HCT116 (cell line): ENCODE results near the gene MXRA7. TPM values are rescaled to one million over a fixed set of nuclear protein-coding genes. Genes with fewer than 3 reads are reported as not detected.
"Not testable (repeated sequence)": the region's sequence is repeated elsewhere in the genome, so short reads cannot be mapped to it uniquely, and the experiment has no call there.

Experiments used
- ATAC-seq: fragments of 200-7000 bp; cut with Tn5 transposase; 2 replicates; pipeline ENCODE4 v1.9.1; 2020; ENCODE audit warnings: mild to moderate bottlenecking, moderate library complexity
- BruUV-seq: library from RNA; stranded (reverse); fragments of 400-500 nt; replicated peaks from 2 replicates; lab custom pipeline; 2021; lab: Mats Ljungman, UMichigan
- CTCF ChIA-PET: fragments of 300-600 bp; sonication (Branson Sonifier 250); formaldehyde crosslinking; loops from one replicate; lab custom pipeline; 2021; ENCODE audit warnings: antibody characterized with exemption; lab: Charles Lee
- POLR2A ChIA-PET: fragments of 300-600, 350-600 bp; sonication (Branson Sonifier 250); formaldehyde crosslinking; loops from one replicate; lab custom pipeline; 2021; ENCODE audit warnings: antibody characterized with exemption; lab: Charles Lee
- RAD21 ChIA-PET, 2 experiments: fragments of 300-600 bp; sonication (Branson Sonifier 250); formaldehyde crosslinking; loops; one replicate each; lab custom pipeline; 2023; ENCODE audit warnings: low total read pairs in 2 of 2; ENCODE audit not compliant: uncharacterized antibody in 2 of 2, unreplicated experiment in 2 of 2, low non-redundant PET in 1 of 2; lab: Charles Lee
- DNase-seq: peaks from one replicate; pipeline ENCODE4 v3.0.0-alpha.2; 2010; ENCODE audit warnings: low read depth, low spot score
- H2AFZ ChIP-seq: fragments of 200-600 bp; shearing (Covaris generic), sonication (generic); 2 replicates; pipeline ENCODE4 v1.6.1; 2017; ENCODE audit warnings: low read depth, mixed run types, mixed read lengths, antibody characterized with exemption, low read length; ENCODE audit not compliant: poor library complexity, severe bottlenecking
- H3K27ac ChIP-seq: 2 replicates; pipeline ENCODE4 v1.5.1; 2012; ENCODE audit warnings: low read depth, low read length
- H3K27me3 ChIP-seq: fragments of 200-600 bp; sonication (generic); 2 replicates; pipeline ENCODE4 v1.6.1; 2016; ENCODE audit warnings: mixed run types, low read length, mixed read lengths; ENCODE audit not compliant: insufficient read depth
- H3K36me3 ChIP-seq, 2 experiments: fragments of 200-500 bp in 1 of 2; fragments of 200-600 bp in 1 of 2; sonication (Bioruptor generic) in 1 of 2; sonication (generic) in 1 of 2; 2 replicates each; pipeline versions ENCODE4 v1.5.1 to v1.6.1; 2014 to 2016; ENCODE audit warnings: low read length in 2 of 2, inconsistent platforms in 1 of 2, mixed read lengths in 1 of 2, mixed run types in 1 of 2; ENCODE audit not compliant: insufficient read depth in 2 of 2, control insufficient read depth in 1 of 2
- H3K4me1 ChIP-seq, 2 experiments: fragments of 200-600 bp in 1 of 2; sonication (generic) in 1 of 2; 2 replicates each; pipeline versions ENCODE4 v1.5.1 to v1.6.1; 2012 to 2017; ENCODE audit warnings: low read length in 2 of 2, inconsistent platforms in 1 of 2, mild to moderate bottlenecking in 1 of 2, mixed read lengths in 1 of 2, mixed run types in 1 of 2, moderate library complexity in 1 of 2; ENCODE audit not compliant: insufficient read depth in 2 of 2, control insufficient read depth in 1 of 2
- H3K4me2 ChIP-seq: fragments of 200-600 bp; sonication (generic); 2 replicates; pipeline ENCODE4 v1.6.1; 2017; ENCODE audit warnings: mixed run types, low read length, mixed read lengths
- H3K4me3 ChIP-seq, 2 experiments: fragments of 200-600 bp in 1 of 2; sonication (generic) in 1 of 2; replicated peaks in 1 of 2; 2 replicates each; pipeline ENCODE4 v1.5.1; 2011 to 2016; ENCODE audit warnings: low read length in 2 of 2, control low read depth in 1 of 2, low read depth in 1 of 2, mild to moderate bottlenecking in 1 of 2, mixed read lengths in 1 of 2, mixed run types in 1 of 2
- H3K79me2 ChIP-seq: fragments of 200-600 bp; sonication (generic); 2 replicates; pipeline ENCODE4 v1.6.1; 2017; ENCODE audit warnings: mild to moderate bottlenecking, mixed run types, low read length, moderate library complexity, mixed read lengths; ENCODE audit not compliant: insufficient read depth
- H3K9ac ChIP-seq: fragments of 200-600 bp; sonication (generic); 2 replicates; pipeline ENCODE4 v1.6.1; 2016; ENCODE audit warnings: low read length, mixed read lengths
- H3K9me2 ChIP-seq: fragments of 200-600 bp; sonication (generic), shearing (Covaris generic); 2 replicates; pipeline ENCODE4 v1.6.1; 2017; ENCODE audit warnings: mixed run types, mild to moderate bottlenecking, moderate library complexity; ENCODE audit not compliant: insufficient read depth
- H3K9me3 ChIP-seq, 2 experiments: fragments of 200-500 bp in 1 of 2; fragments of 200-600 bp in 1 of 2; sonication (Bioruptor generic) in 1 of 2; sonication (generic) in 1 of 2; 2 replicates each; pipeline ENCODE4 v1.6.1; 2014 to 2017; ENCODE audit warnings: low read length in 2 of 2, mixed read lengths in 2 of 2, inconsistent platforms in 1 of 2, low read depth in 1 of 2, mild to moderate bottlenecking in 1 of 2, mixed run types in 1 of 2, moderate library complexity in 1 of 2; ENCODE audit not compliant: control insufficient read depth in 1 of 2, insufficient read depth in 1 of 2
- H4K20me1 ChIP-seq: fragments of 200-600 bp; sonication (generic), shearing (Covaris generic); 2 replicates; pipeline ENCODE4 v1.6.1; 2017; ENCODE audit warnings: mixed run types, mild to moderate bottlenecking, moderate library complexity; ENCODE audit not compliant: insufficient read depth
- ATF3 ChIP-seq: IDR thresholded peaks from 2 replicates; pipeline ENCODE4 v1.6.1; 2012
- CEBPB ChIP-seq: IDR thresholded peaks from 2 replicates; pipeline ENCODE4 v1.6.1; 2012; ENCODE audit warnings: low read depth
- CTCF ChIP-seq, 3 experiments: fragments of 200-600 bp in 1 of 3; sonication (generic) in 1 of 3; IDR thresholded peaks in 2 of 3; conservative IDR thresholded peaks in 1 of 3; 2 replicates each; pipeline ENCODE4 v1.5.1; 2012 to 2017; ENCODE audit warnings: low read depth in 2 of 3, low read length in 2 of 3, antibody characterized with exemption in 1 of 3, borderline replicate concordance in 1 of 3, control low read depth in 1 of 3, mild to moderate bottlenecking in 1 of 3, mixed read lengths in 1 of 3, mixed run types in 1 of 3, moderate library complexity in 1 of 3; ENCODE audit not compliant: insufficient read depth in 1 of 3
- ELF1 ChIP-seq: IDR thresholded peaks from 2 replicates; pipeline ENCODE4 v1.6.1; 2012; ENCODE audit warnings: low read depth, borderline replicate concordance
- EZH2 ChIP-seq: fragments of 200-600 bp; sonication (generic); IDR thresholded peaks from 2 replicates; pipeline ENCODE4 v1.6.1; 2017; ENCODE audit warnings: antibody characterized with exemption, mixed run types
- EZH2phosphoT487 ChIP-seq: fragments of 200-600 bp; IDR thresholded peaks from 2 replicates; pipeline ENCODE4 v1.6.1; 2018; ENCODE audit warnings: antibody characterized with exemption, borderline replicate concordance
- MAX ChIP-seq: IDR thresholded peaks from 2 replicates; pipeline ENCODE4 v1.6.1; 2012
- POLR2A ChIP-seq: IDR thresholded peaks from 2 replicates; pipeline ENCODE4 v1.7.0; 2011; ENCODE audit warnings: borderline replicate concordance; ENCODE audit not compliant: insufficient read depth, insufficient read length; ENCODE audit errors: extremely low read depth
- POLR2AphosphoS5 ChIP-seq: IDR thresholded peaks from 2 replicates; pipeline ENCODE4 v1.6.1; 2011; ENCODE audit warnings: mild to moderate bottlenecking, low read depth, low read length, moderate library complexity
- SIN3A ChIP-seq: IDR thresholded peaks from 2 replicates; pipeline ENCODE4 v1.6.1; 2012; ENCODE audit warnings: low read depth
- SP1 ChIP-seq: IDR thresholded peaks from 2 replicates; pipeline ENCODE4 v1.6.1; 2012; ENCODE audit warnings: low read depth
- SRF ChIP-seq: IDR thresholded peaks from 2 replicates; pipeline ENCODE4 v1.6.1; 2012; ENCODE audit warnings: low read depth
- ZBTB33 ChIP-seq: IDR thresholded peaks from 2 replicates; pipeline ENCODE4 v1.6.1; 2011; ENCODE audit warnings: mild to moderate bottlenecking, low read length, moderate library complexity; ENCODE audit not compliant: insufficient replicate concordance; ENCODE audit errors: extremely low read depth
- ZFX ChIP-seq: fragments of 450-650 bp; IDR thresholded peaks from 2 replicates; pipeline ENCODE4 v1.6.1; 2017
- ZNF274 ChIP-seq: fragments of 200-500 bp; sonication (Bioruptor generic); IDR thresholded peaks from 2 replicates; pipeline ENCODE4 v1.6.1; 2014; ENCODE audit warnings: mild to moderate bottlenecking, low read depth, low read length, inconsistent platforms
- intact Hi-C: fragments of 100-400 bp; cut with micrococcal nuclease; formaldehyde crosslinking; loops from 2 replicates; pipeline ENCODE4 v1.10.0; 2022
- total RNA-seq: library from RNA; stranded (reverse); gene quantifications from one replicate; pipeline ENCODE4 v1.2.1, GENCODE V29; 2021; ENCODE audit not compliant: unreplicated experiment

Gene MXRA7
- total RNA-seq, 1 experiment from 2014 or later = 57.1 TPM

GRCh38 chr17:76723812-76724211 lies 13.0 kb upstream of the MXRA7 start:
- Histone ChIP-seq H3K9me3 (no peaks in the 10 kb centered on the region), H3K27ac (no peak overlapping the region), H3K4me1 (peaks cover 13 to 21% of the 10 kb centered on the region in 2 experiments), H2AFZ (no peak overlapping the region), H3K79me2 (peaks cover 87% of the 10 kb centered on the region), H3K9me2 (no peaks in the 10 kb centered on the region), H3K36me3 (peaks cover 48 to 69% of the 10 kb centered on the region in 2 experiments), H4K20me1 (peaks cover 7% of the 10 kb centered on the region; the same call in 1 of the 2 replicates), H3K9ac (no peak overlapping the region), H3K4me3 (no peak overlapping the region), H3K4me2 (no peak overlapping the region), H3K27me3 (no peaks in the 10 kb centered on the region)
- ChIA-PET RAD21 (no interaction called here), CTCF (no interaction called here), POLR2A (no interaction called here)
- TF ChIP-seq ZBTB33 = no peak
- TF ChIP-seq ELF1 = no peak
- TF ChIP-seq MAX = no peak
- TF ChIP-seq ZFX = no peak
- no peak for TF ChIP-seq ZNF274
- no peak for TF ChIP-seq CEBPB
- no peak for TF ChIP-seq SRF
- no peak for TF ChIP-seq SP1
- no peak for TF ChIP-seq SIN3A
- TF ChIP-seq ATF3 = no peak
- no peak for TF ChIP-seq CTCF (IDR thresholded peaks at IDR 0.05 in 2 of 3, conservative IDR thresholded peaks at IDR 0.05 in 1 of 3; ENCODE audit: borderline replicate concordance in 1 of 3, insufficient read depth in 1 of 3, low read depth in 2 of 3, low read length in 2 of 3)
- TF ChIP-seq POLR2A = no peak
- no peak for TF ChIP-seq POLR2AphosphoS5
- no peak for TF ChIP-seq EZH2
- no peak for TF ChIP-seq EZH2phosphoT487
- intact Hi-C loops = no loop called here
- ATAC-seq (no peak), DNase-seq (no peak)
- no TSS peak for BruUV-seq

- peaks cover 11 to 18% of the 10 kb centered on the region in 2 experiments for H3K4me1 ChIP-seq
- H3K79me2 ChIP-seq = peaks cover 82% of the 10 kb centered on the region
- H3K9me3 ChIP-seq, H3K4me3 ChIP-seq, intact Hi-C loops, ATAC-seq, H3K27ac ChIP-seq, H3K9ac ChIP-seq, H4K20me1 ChIP-seq, DNase-seq, CTCF ChIA-PET, H2AFZ ChIP-seq, H3K4me2 ChIP-seq, H3K9me2 ChIP-seq, H3K27me3 ChIP-seq, BruUV-seq: not testable (repeated sequence)
- POLR2A ChIA-PET = interaction anchor here (0.9 to 1.5 kb wide), 2 partner anchors 11 to 49 kb away, joined by 3 to 4 read pairs; no protein-coding TSS in a partner anchor
- RAD21 ChIA-PET = interaction anchor here in 1 of 2 experiments (0.7 kb wide), 1 partner anchor 273 kb away, joined by 10 read pairs; no protein-coding TSS in a partner anchor
- peaks cover 57 to 72% of the 10 kb centered on the region in 2 experiments for H3K36me3 ChIP-seq
Observed at GRCh38 chr17:76722977-76723376, 12.2 kb upstream of the MXRA7 start.
